Liver (tissue), 9 donors: ENCODE measurements around the gene INPP5A. TPM values are rescaled to one million over a fixed set of nuclear protein-coding genes. Genes with fewer than 3 reads are reported as not detected.

ENCODE experiments used
- DNase-seq: peaks from one replicate; pipeline ENCODE4 v3.0.0-alpha.2; 2017; ENCODE audit warnings: low spot score
- H3K27ac ChIP-seq, 2 donors: one replicate each; pipeline ENCODE4 v1.7.0; 2013; ENCODE audit warnings: inconsistent platforms in 2 of 2, low read length in 2 of 2, control low read depth in 1 of 2, low read depth in 1 of 2, mild to moderate bottlenecking in 1 of 2
- H3K27me3 ChIP-seq, 4 donors: one replicate each; pipeline versions ENCODE4 v1.6.1 to v1.7.0; 2013; ENCODE audit warnings: low read length in 3 of 4, inconsistent platforms in 1 of 4, mild to moderate bottlenecking in 1 of 4, moderate library complexity in 1 of 4; ENCODE audit not compliant: control insufficient read depth in 4 of 4, insufficient read depth in 4 of 4
- H3K36me3 ChIP-seq, 4 donors: one replicate each; pipeline versions ENCODE4 v1.6.1 to v1.7.0; 2013; ENCODE audit warnings: low read length in 3 of 4, mild to moderate bottlenecking in 3 of 4, low read depth in 1 of 4, moderate library complexity in 1 of 4; ENCODE audit not compliant: control insufficient read depth in 4 of 4, insufficient read depth in 3 of 4
- H3K4me1 ChIP-seq, 4 donors: one replicate each; pipeline versions ENCODE4 v1.6.1 to v1.7.0; 2013; ENCODE audit warnings: low read length in 3 of 4, mild to moderate bottlenecking in 3 of 4, moderate library complexity in 1 of 4; ENCODE audit not compliant: control insufficient read depth in 4 of 4, insufficient read depth in 4 of 4
- H3K4me3 ChIP-seq, 3 donors: one replicate each; pipeline versions ENCODE4 v1.6.1 to v1.7.0; 2013; ENCODE audit warnings: low read length in 3 of 3, control low read depth in 1 of 3, low read depth in 1 of 3, mild to moderate bottlenecking in 1 of 3
- H3K9ac ChIP-seq, 2 donors: one replicate each; pipeline ENCODE4 v1.7.0; 2013; ENCODE audit warnings: low read length in 2 of 2, mild to moderate bottlenecking in 2 of 2, moderate library complexity in 2 of 2, control low read depth in 1 of 2, low read depth in 1 of 2
- H3K9me3 ChIP-seq, 4 donors: one replicate each; pipeline versions ENCODE4 v1.6.1 to v1.7.0; 2013; ENCODE audit warnings: low read length in 3 of 4; ENCODE audit not compliant: control insufficient read depth in 4 of 4
- ATF3 ChIP-seq: IDR thresholded peaks from 2 replicates; pipeline ENCODE4 v1.6.1; 2016; ENCODE audit warnings: antibody characterized with exemption
- CTCF ChIP-seq: fragments of 150-350 bp; IDR thresholded peaks from 2 replicates; pipeline ENCODE4 v1.5.1; 2017; ENCODE audit warnings: improper control_type of control experiment, low read depth, low read length; ENCODE audit not compliant: missing input control
- EGR1 ChIP-seq, 2 donors: IDR thresholded peaks; 2 replicates each; pipeline ENCODE4 v1.6.1; 2016 to 2018; ENCODE audit warnings: antibody characterized with exemption in 2 of 2, low read depth in 2 of 2
- FOXA1 ChIP-seq: IDR thresholded peaks from 2 replicates; pipeline ENCODE4 v1.6.1; 2016; ENCODE audit warnings: antibody characterized with exemption
- FOXA2 ChIP-seq: IDR thresholded peaks from 2 replicates; pipeline ENCODE4 v1.6.1; 2016; ENCODE audit warnings: antibody characterized with exemption
- HNF4A ChIP-seq, 2 donors: conservative IDR thresholded peaks; 2 replicates each; pipeline ENCODE4 v1.6.1; 2016; ENCODE audit warnings: antibody characterized with exemption in 2 of 2, mild to moderate bottlenecking in 2 of 2
- HNF4G ChIP-seq: IDR thresholded peaks from 2 replicates; pipeline ENCODE4 v1.6.1; 2016; ENCODE audit warnings: antibody characterized with exemption
- JUND ChIP-seq, 2 donors: IDR thresholded peaks; 2 replicates each; pipeline ENCODE4 v1.6.1; 2016; ENCODE audit warnings: antibody characterized with exemption in 2 of 2
- NR2F2 ChIP-seq: IDR thresholded peaks from 2 replicates; pipeline ENCODE4 v1.6.1; 2016; ENCODE audit warnings: antibody characterized with exemption
- RAD21 ChIP-seq, 2 donors: IDR thresholded peaks; 2 replicates each; pipeline ENCODE4 v1.6.1; 2016; ENCODE audit warnings: antibody characterized with exemption in 2 of 2, mild to moderate bottlenecking in 2 of 2
- RXRA ChIP-seq, 2 donors: IDR thresholded peaks; 2 replicates each; pipeline ENCODE4 v1.6.1; 2017 to 2018; ENCODE audit warnings: antibody characterized with exemption in 2 of 2, mild to moderate bottlenecking in 1 of 2
- TAF1 ChIP-seq: conservative IDR thresholded peaks from 2 replicates; pipeline ENCODE4 v1.6.1; 2016; ENCODE audit warnings: antibody characterized with exemption, mild to moderate bottlenecking
- YY1 ChIP-seq: IDR thresholded peaks from 2 replicates; pipeline ENCODE4 v1.6.1; 2016; ENCODE audit warnings: antibody characterized with exemption, mild to moderate bottlenecking
- WGBS: extraction: QIAGEN DNeasy Blood & Tissue Kit; methylation state at CpG from one replicate; pipeline ENCODE4 v1.1.7; 2013; 5-methylcytosine and 5-hydroxymethylcytosine counted together
- polyA plus RNA-seq, 2 donors: library from polyadenylated mRNA; stranded (reverse) in 1 of 2; unstranded in 1 of 2; fragments of 200-250 nt in 1 of 2; fragments of >200 nt in 1 of 2; fragmentation: Nextera tagmentation in 1 of 2; extraction: Ambion mirVana in 1 of 2; gene quantifications; one replicate each; pipeline versions ENCODE4 v1.2.1 to v1.2.3, GENCODE V29; 2013 to 2015
- total RNA-seq, 2 donors: library from RNA; depleted of rRNA; stranded (reverse); fragments of >200 nt; gene quantifications; one replicate each; pipeline ENCODE4 v1.2.3, GENCODE V29; 2014
- TF ChIP-seq, protein P1 (sequence below): IDR thresholded peaks from 2 replicates; pipeline ENCODE4 v1.6.1; 2016; ENCODE audit warnings: antibody characterized with exemption
- TF ChIP-seq, protein P2 (sequence below): IDR thresholded peaks from 2 replicates; pipeline ENCODE4 v1.6.1; 2016; ENCODE audit warnings: antibody characterized with exemption
- donor health status: healthy.
- donor health status: healthy.
- donor health status: healthy.
- donor health status: healthy.
- donor health status: healthy.

The INPP5A gene
- total and polyA plus RNA-seq, 4 donors = 4.3 to 26.5 (median 10.9) TPM

- Histone ChIP-seq H3K27ac (no peak overlapping the region), H3K9ac (no peak overlapping the region), H3K9me3 (peaks cover 0 to 3% (median 0%) of the 10 kb centered on the region in 4 donors), H3K4me1 (no peaks in the 10 kb centered on the region), H3K27me3 (no peaks in the 10 kb centered on the region), H3K4me3 (no peak overlapping the region), H3K36me3 (peaks cover 0 to 19% (median 4%) of the 10 kb centered on the region in 4 donors)
- 97% methylated on average over 13 of the region's 13 CpGs for WGBS
- DNase-seq = no peak
- TF ChIP-seq FOXA1 = no peak
- no peak for TF ChIP-seq HNF4A (conservative IDR thresholded peaks at IDR 0.05)
- no peak for TF ChIP-seq NR2F2
- TF ChIP-seq, protein P1, sequence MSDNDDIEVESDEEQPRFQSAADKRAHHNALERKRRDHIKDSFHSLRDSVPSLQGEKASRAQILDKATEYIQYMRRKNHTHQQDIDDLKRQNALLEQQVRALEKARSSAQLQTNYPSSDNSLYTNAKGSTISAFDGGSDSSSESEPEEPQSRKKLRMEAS = no peak
- TF ChIP-seq YY1 = no peak
- TF ChIP-seq FOXA2 = no peak
- no peak for TF ChIP-seq CTCF
- no peak for TF ChIP-seq RAD21 (IDR thresholded peaks at IDR 0.05)
- no peak for TF ChIP-seq RXRA (IDR thresholded peaks at IDR 0.05)
These were observed 159.4 kb downstream of the INPP5A start for GRCh38 chr10:132696728-132697577.

DNA sequence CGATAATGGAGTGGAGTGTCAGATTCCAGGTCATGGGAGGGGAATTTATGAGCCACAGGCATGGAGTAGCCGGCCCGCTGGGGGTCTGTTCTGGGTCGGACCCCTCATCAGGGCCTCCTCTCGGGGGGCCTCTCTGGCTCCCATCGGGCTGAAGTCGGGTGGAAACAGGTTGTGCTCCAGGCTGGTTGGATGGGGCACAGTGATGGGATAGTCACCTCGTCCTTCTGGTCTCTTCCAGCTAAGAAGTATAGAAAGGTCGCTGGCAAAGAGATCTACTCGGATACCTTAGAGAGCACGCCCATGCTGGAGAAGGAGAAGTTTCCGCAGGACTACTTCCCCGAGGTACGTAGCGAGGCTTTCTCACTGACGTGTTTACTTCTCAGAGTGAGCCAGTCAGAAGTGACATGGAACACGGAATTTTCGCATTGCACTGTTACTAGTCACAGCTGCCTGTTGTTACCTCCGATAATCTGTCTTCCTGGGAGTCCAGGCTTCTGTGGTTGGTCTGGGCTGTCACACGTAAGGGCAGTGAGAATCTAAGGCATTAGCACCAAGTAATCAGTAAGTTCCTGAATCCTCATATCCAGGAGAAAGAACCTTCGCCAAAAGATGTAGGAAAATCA is 160.1 kb downstream of the INPP5A start:
- peaks cover 0 to 3% (median 0%) of the 10 kb centered on the region in 4 donors for H3K9me3 ChIP-seq
- H3K4me1 ChIP-seq = no peaks in the 10 kb centered on the region
- H3K27me3 ChIP-seq = no peaks in the 10 kb centered on the region
- no peak for DNase-seq
- TF ChIP-seq EGR1 (IDR thresholded peaks at IDR 0.05; ENCODE audit: low read depth in 2 of 2) (no peak), ATF3 (no peak), FOXA1 (no peak), JUND (IDR thresholded peaks at IDR 0.05) (no peak), TAF1 (no peak), HNF4G (no peak), RAD21 (IDR thresholded peaks at IDR 0.05) (no peak), CTCF (no peak), YY1 (no peak)
- TF ChIP-seq, protein P2, sequence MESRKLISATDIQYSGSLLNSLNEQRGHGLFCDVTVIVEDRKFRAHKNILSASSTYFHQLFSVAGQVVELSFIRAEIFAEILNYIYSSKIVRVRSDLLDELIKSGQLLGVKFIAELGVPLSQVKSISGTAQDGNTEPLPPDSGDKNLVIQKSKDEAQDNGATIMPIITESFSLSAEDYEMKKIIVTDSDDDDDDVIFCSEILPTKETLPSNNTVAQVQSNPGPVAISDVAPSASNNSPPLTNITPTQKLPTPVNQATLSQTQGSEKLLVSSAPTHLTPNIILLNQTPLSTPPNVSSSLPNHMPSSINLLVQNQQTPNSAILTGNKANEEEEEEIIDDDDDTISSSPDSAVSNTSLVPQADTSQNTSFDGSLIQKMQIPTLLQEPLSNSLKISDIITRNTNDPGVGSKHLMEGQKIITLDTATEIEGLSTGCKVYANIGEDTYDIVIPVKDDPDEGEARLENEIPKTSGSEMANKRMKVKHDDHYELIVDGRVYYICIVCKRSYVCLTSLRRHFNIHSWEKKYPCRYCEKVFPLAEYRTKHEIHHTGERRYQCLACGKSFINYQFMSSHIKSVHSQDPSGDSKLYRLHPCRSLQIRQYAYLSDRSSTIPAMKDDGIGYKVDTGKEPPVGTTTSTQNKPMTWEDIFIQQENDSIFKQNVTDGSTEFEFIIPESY = no peak
- no peak overlapping the region for H3K4me3 ChIP-seq
- peaks cover 0 to 19% (median 4%) of the 10 kb centered on the region in 4 donors for H3K36me3 ChIP-seq
- no peak overlapping the region for H3K27ac ChIP-seq
- H3K9ac ChIP-seq = no peak overlapping the region
- WGBS = 96% methylated on average over 21 of the region's 21 CpGs
